HCT116 (cell line): Measurements from ENCODE around the gene KRT73. TPM values are rescaled to one million over a fixed set of nuclear protein-coding genes. Genes with fewer than 3 reads are reported as not detected.

Experiments used
- ATAC-seq: fragments of 200-7000 bp; cut with Tn5 transposase; 2 replicates; pipeline ENCODE4 v1.9.1; 2020; ENCODE audit warnings: mild to moderate bottlenecking, moderate library complexity
- BruUV-seq: library from RNA; stranded (reverse); fragments of 400-500 nt; replicated peaks from 2 replicates; lab custom pipeline; 2021; lab: Mats Ljungman, UMichigan
- CTCF ChIA-PET: fragments of 300-600 bp; sonication (Branson Sonifier 250); formaldehyde crosslinking; loops from one replicate; lab custom pipeline; 2021; ENCODE audit warnings: antibody characterized with exemption; lab: Charles Lee
- POLR2A ChIA-PET: fragments of 300-600, 350-600 bp; sonication (Branson Sonifier 250); formaldehyde crosslinking; loops from one replicate; lab custom pipeline; 2021; ENCODE audit warnings: antibody characterized with exemption; lab: Charles Lee
- RAD21 ChIA-PET, 2 experiments: fragments of 300-600 bp; sonication (Branson Sonifier 250); formaldehyde crosslinking; loops; one replicate each; lab custom pipeline; 2023; ENCODE audit warnings: low total read pairs in 2 of 2; ENCODE audit not compliant: uncharacterized antibody in 2 of 2, unreplicated experiment in 2 of 2, low non-redundant PET in 1 of 2; lab: Charles Lee
- DNase-seq: peaks from one replicate; pipeline ENCODE4 v3.0.0-alpha.2; 2010; ENCODE audit warnings: low read depth, low spot score
- H2AFZ ChIP-seq: fragments of 200-600 bp; shearing (Covaris generic), sonication (generic); 2 replicates; pipeline ENCODE4 v1.6.1; 2017; ENCODE audit warnings: low read depth, mixed run types, mixed read lengths, antibody characterized with exemption, low read length; ENCODE audit not compliant: poor library complexity, severe bottlenecking
- H3K27ac ChIP-seq: 2 replicates; pipeline ENCODE4 v1.5.1; 2012; ENCODE audit warnings: low read depth, low read length
- H3K27me3 ChIP-seq: fragments of 200-600 bp; sonication (generic); 2 replicates; pipeline ENCODE4 v1.6.1; 2016; ENCODE audit warnings: mixed run types, low read length, mixed read lengths; ENCODE audit not compliant: insufficient read depth
- H3K36me3 ChIP-seq, 2 experiments: fragments of 200-500 bp in 1 of 2; fragments of 200-600 bp in 1 of 2; sonication (Bioruptor generic) in 1 of 2; sonication (generic) in 1 of 2; 2 replicates each; pipeline versions ENCODE4 v1.5.1 to v1.6.1; 2014 to 2016; ENCODE audit warnings: low read length in 2 of 2, inconsistent platforms in 1 of 2, mixed read lengths in 1 of 2, mixed run types in 1 of 2; ENCODE audit not compliant: insufficient read depth in 2 of 2, control insufficient read depth in 1 of 2
- H3K4me1 ChIP-seq, 2 experiments: fragments of 200-600 bp in 1 of 2; sonication (generic) in 1 of 2; 2 replicates each; pipeline versions ENCODE4 v1.5.1 to v1.6.1; 2012 to 2017; ENCODE audit warnings: low read length in 2 of 2, inconsistent platforms in 1 of 2, mild to moderate bottlenecking in 1 of 2, mixed read lengths in 1 of 2, mixed run types in 1 of 2, moderate library complexity in 1 of 2; ENCODE audit not compliant: insufficient read depth in 2 of 2, control insufficient read depth in 1 of 2
- H3K4me2 ChIP-seq: fragments of 200-600 bp; sonication (generic); 2 replicates; pipeline ENCODE4 v1.6.1; 2017; ENCODE audit warnings: mixed run types, low read length, mixed read lengths
- H3K4me3 ChIP-seq, 2 experiments: fragments of 200-600 bp in 1 of 2; sonication (generic) in 1 of 2; replicated peaks in 1 of 2; 2 replicates each; pipeline ENCODE4 v1.5.1; 2011 to 2016; ENCODE audit warnings: low read length in 2 of 2, control low read depth in 1 of 2, low read depth in 1 of 2, mild to moderate bottlenecking in 1 of 2, mixed read lengths in 1 of 2, mixed run types in 1 of 2
- H3K79me2 ChIP-seq: fragments of 200-600 bp; sonication (generic); 2 replicates; pipeline ENCODE4 v1.6.1; 2017; ENCODE audit warnings: mild to moderate bottlenecking, mixed run types, low read length, moderate library complexity, mixed read lengths; ENCODE audit not compliant: insufficient read depth
- H3K9ac ChIP-seq: fragments of 200-600 bp; sonication (generic); 2 replicates; pipeline ENCODE4 v1.6.1; 2016; ENCODE audit warnings: low read length, mixed read lengths
- H3K9me2 ChIP-seq: fragments of 200-600 bp; sonication (generic), shearing (Covaris generic); 2 replicates; pipeline ENCODE4 v1.6.1; 2017; ENCODE audit warnings: mixed run types, mild to moderate bottlenecking, moderate library complexity; ENCODE audit not compliant: insufficient read depth
- H3K9me3 ChIP-seq, 2 experiments: fragments of 200-500 bp in 1 of 2; fragments of 200-600 bp in 1 of 2; sonication (Bioruptor generic) in 1 of 2; sonication (generic) in 1 of 2; 2 replicates each; pipeline ENCODE4 v1.6.1; 2014 to 2017; ENCODE audit warnings: low read length in 2 of 2, mixed read lengths in 2 of 2, inconsistent platforms in 1 of 2, low read depth in 1 of 2, mild to moderate bottlenecking in 1 of 2, mixed run types in 1 of 2, moderate library complexity in 1 of 2; ENCODE audit not compliant: control insufficient read depth in 1 of 2, insufficient read depth in 1 of 2
- H4K20me1 ChIP-seq: fragments of 200-600 bp; sonication (generic), shearing (Covaris generic); 2 replicates; pipeline ENCODE4 v1.6.1; 2017; ENCODE audit warnings: mixed run types, mild to moderate bottlenecking, moderate library complexity; ENCODE audit not compliant: insufficient read depth
- CBX3 ChIP-seq: IDR thresholded peaks from 2 replicates; pipeline ENCODE4 v1.6.1; 2012; ENCODE audit warnings: low read depth
- CEBPB ChIP-seq: IDR thresholded peaks from 2 replicates; pipeline ENCODE4 v1.6.1; 2012; ENCODE audit warnings: low read depth
- CTCF ChIP-seq, 3 experiments: fragments of 200-600 bp in 1 of 3; sonication (generic) in 1 of 3; IDR thresholded peaks in 2 of 3; conservative IDR thresholded peaks in 1 of 3; 2 replicates each; pipeline ENCODE4 v1.5.1; 2012 to 2017; ENCODE audit warnings: low read depth in 2 of 3, low read length in 2 of 3, antibody characterized with exemption in 1 of 3, borderline replicate concordance in 1 of 3, control low read depth in 1 of 3, mild to moderate bottlenecking in 1 of 3, mixed read lengths in 1 of 3, mixed run types in 1 of 3, moderate library complexity in 1 of 3; ENCODE audit not compliant: insufficient read depth in 1 of 3
- ELF1 ChIP-seq: IDR thresholded peaks from 2 replicates; pipeline ENCODE4 v1.6.1; 2012; ENCODE audit warnings: low read depth, borderline replicate concordance
- EZH2 ChIP-seq: fragments of 200-600 bp; sonication (generic); IDR thresholded peaks from 2 replicates; pipeline ENCODE4 v1.6.1; 2017; ENCODE audit warnings: antibody characterized with exemption, mixed run types
- EZH2phosphoT487 ChIP-seq: fragments of 200-600 bp; IDR thresholded peaks from 2 replicates; pipeline ENCODE4 v1.6.1; 2018; ENCODE audit warnings: antibody characterized with exemption, borderline replicate concordance
- JUND ChIP-seq: IDR thresholded peaks from 2 replicates; pipeline ENCODE4 v1.6.1; 2012
- MAX ChIP-seq: IDR thresholded peaks from 2 replicates; pipeline ENCODE4 v1.6.1; 2012
- RAD21 ChIP-seq: IDR thresholded peaks from 2 replicates; pipeline ENCODE4 v1.6.1; 2012; ENCODE audit warnings: low read depth, mild to moderate bottlenecking
- SP1 ChIP-seq: IDR thresholded peaks from 2 replicates; pipeline ENCODE4 v1.6.1; 2012; ENCODE audit warnings: low read depth
- SRF ChIP-seq: IDR thresholded peaks from 2 replicates; pipeline ENCODE4 v1.6.1; 2012; ENCODE audit warnings: low read depth
- TCF7L2 ChIP-seq: IDR thresholded peaks from 2 replicates; pipeline ENCODE4 v1.7.0; 2011; ENCODE audit warnings: borderline replicate concordance, inconsistent platforms; ENCODE audit not compliant: insufficient read depth, insufficient read length; ENCODE audit errors: extremely low read depth
- YY1 ChIP-seq: IDR thresholded peaks from 2 replicates; pipeline ENCODE4 v1.6.1; 2011; ENCODE audit warnings: low read length, low read depth, moderate library complexity, mild to moderate bottlenecking; ENCODE audit not compliant: insufficient replicate concordance; ENCODE audit errors: extremely low read depth
- ZFX ChIP-seq: fragments of 450-650 bp; IDR thresholded peaks from 2 replicates; pipeline ENCODE4 v1.6.1; 2017
- ZNF274 ChIP-seq: fragments of 200-500 bp; sonication (Bioruptor generic); IDR thresholded peaks from 2 replicates; pipeline ENCODE4 v1.6.1; 2014; ENCODE audit warnings: mild to moderate bottlenecking, low read depth, low read length, inconsistent platforms
- intact Hi-C: fragments of 100-400 bp; cut with micrococcal nuclease; formaldehyde crosslinking; loops from 2 replicates; pipeline ENCODE4 v1.10.0; 2022
- total RNA-seq: library from RNA; stranded (reverse); gene quantifications from one replicate; pipeline ENCODE4 v1.2.1, GENCODE V29; 2021; ENCODE audit not compliant: unreplicated experiment

KRT73 gene
- total RNA-seq, 1 experiment from 2014 or later, result not detected

GRCh38 chr12:52573743-52574142, 44.6 kb downstream of the KRT73 start, which contains the start of gene KRT74 (continued):
- no peak for TF ChIP-seq MAX
- TF ChIP-seq CBX3, result no peak
- no peak for TF ChIP-seq ELF1
- TF ChIP-seq JUND, result no peak
- no peak for TF ChIP-seq RAD21
- TF ChIP-seq EZH2phosphoT487, result no peak
- TF ChIP-seq ZNF274, result no peak

- no peaks in the 10 kb centered on the region for H4K20me1 ChIP-seq
- ATAC-seq (no peak), DNase-seq (no peak)
- no peak overlapping the region for H3K4me2 ChIP-seq
- H3K4me3 ChIP-seq, result no peak overlapping the region
- TF ChIP-seq MAX (no peak), JUND (no peak), EZH2 (no peak), SRF (no peak)
- TF ChIP-seq, all 23 proteins: peak for 0
- Histone ChIP-seq H3K9ac (no peak overlapping the region), H3K27ac (no peak overlapping the region), H3K27me3 (no peaks in the 10 kb centered on the region), H2AFZ (no peak overlapping the region), H3K4me1 (no peaks in the 10 kb centered on the region), H3K9me2 (no peaks in the 10 kb centered on the region), H3K36me3 (no peaks in the 10 kb centered on the region), H3K79me2 (no peaks in the 10 kb centered on the region), H3K9me3 (no peaks in the 10 kb centered on the region)
- ChIA-PET POLR2A (no interaction called here), CTCF (interaction anchor here (0.8 kb wide), 1 partner anchor 306 kb away, joined by 3 read pairs; no protein-coding TSS in a partner anchor), RAD21 (interaction anchor here in 1 of 2 experiments (1.1 kb wide), 1 partner anchor 9 kb away, joined by 3 read pairs; no protein-coding TSS in a partner anchor)
- BruUV-seq, result no TSS peak
- intact Hi-C loops, result no loop called here
Measured at GRCh38 chr12:52573306-52573705, 45.1 kb downstream of the KRT73 start.

- no peaks in the 10 kb centered on the region for H3K79me2 ChIP-seq
- no peak overlapping the region for H3K4me3 ChIP-seq
- ATAC-seq (no peak), DNase-seq (no peak)
- TF ChIP-seq ZNF274 (no peak), RAD21 (no peak), CEBPB (no peak), TCF7L2 (no peak), ELF1 (no peak), CTCF (IDR thresholded peaks at IDR 0.05 in 2 of 3, conservative IDR thresholded peaks at IDR 0.05 in 1 of 3; ENCODE audit: borderline replicate concordance in 1 of 3, insufficient read depth in 1 of 3, low read depth in 2 of 3, low read length in 2 of 3) (no peak), ZFX (no peak), MAX (no peak), EZH2 (no peak), JUND (no peak), SP1 (no peak), YY1 (no peak)
- no peak overlapping the region for H3K27ac ChIP-seq
- no peaks in the 10 kb centered on the region for H4K20me1 ChIP-seq
- no peaks in the 10 kb centered on the region for H3K9me3 ChIP-seq
- no peaks in the 10 kb centered on the region for H3K9me2 ChIP-seq
- no peak overlapping the region for H3K4me2 ChIP-seq
- intact Hi-C loops, result no loop called here
- no peaks in the 10 kb centered on the region for H3K36me3 ChIP-seq
- CTCF ChIA-PET, result no interaction called here
- no peaks in the 10 kb centered on the region for H3K27me3 ChIP-seq
- RAD21 ChIA-PET, result no interaction called here
- H3K4me1 ChIP-seq, result no peaks in the 10 kb centered on the region
- no TSS peak for BruUV-seq
- H2AFZ ChIP-seq, result no peak overlapping the region
- no peak overlapping the region for H3K9ac ChIP-seq
- POLR2A ChIA-PET, result no interaction called here
Measured at GRCh38 chr12:52570511-52570910, 47.8 kb downstream of the KRT73 start.
